ENCODE data around the gene DIP2C. TPM values are rescaled to one million over a fixed set of nuclear protein-coding genes. Genes with fewer than 3 reads are reported as not detected.
"Not testable (repeated sequence)": the region's sequence is repeated elsewhere in the genome, so short reads cannot be mapped to it uniquely, and the experiment has no call there.

Gene DIP2C
- total RNA-seq, 3 donors from 2014 or later: 17.1 to 48.2 (median 20.3) TPM

DNA sequence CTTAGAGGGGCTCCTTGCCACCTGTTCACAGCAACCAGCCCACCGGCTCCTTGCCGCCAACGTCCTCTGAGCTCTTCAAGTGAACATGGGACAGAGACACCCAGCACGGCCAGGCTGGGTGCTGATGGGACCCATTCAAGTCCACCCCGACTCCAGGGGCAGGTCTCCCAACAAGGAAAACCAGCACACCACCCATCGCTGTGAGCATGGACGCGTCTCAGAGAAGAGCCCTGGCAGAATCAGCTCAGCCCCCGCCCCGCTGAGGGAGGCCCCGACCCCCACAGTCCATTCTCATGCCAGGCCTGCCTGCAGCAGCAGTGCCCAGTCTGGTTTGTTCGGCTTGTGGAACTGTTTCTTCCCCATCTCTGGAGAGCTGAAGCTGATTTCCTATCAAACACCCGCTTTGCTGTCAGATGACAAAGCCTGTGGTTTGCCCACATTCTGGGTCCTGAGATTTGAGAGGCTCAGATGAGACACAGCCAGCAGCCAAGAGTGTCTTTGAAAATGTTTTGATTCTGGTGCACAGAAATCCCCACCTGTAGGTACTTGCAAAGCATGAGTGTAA, 337.6 kb downstream of the DIP2C start:
- TF ChIP-seq, protein P1, sequence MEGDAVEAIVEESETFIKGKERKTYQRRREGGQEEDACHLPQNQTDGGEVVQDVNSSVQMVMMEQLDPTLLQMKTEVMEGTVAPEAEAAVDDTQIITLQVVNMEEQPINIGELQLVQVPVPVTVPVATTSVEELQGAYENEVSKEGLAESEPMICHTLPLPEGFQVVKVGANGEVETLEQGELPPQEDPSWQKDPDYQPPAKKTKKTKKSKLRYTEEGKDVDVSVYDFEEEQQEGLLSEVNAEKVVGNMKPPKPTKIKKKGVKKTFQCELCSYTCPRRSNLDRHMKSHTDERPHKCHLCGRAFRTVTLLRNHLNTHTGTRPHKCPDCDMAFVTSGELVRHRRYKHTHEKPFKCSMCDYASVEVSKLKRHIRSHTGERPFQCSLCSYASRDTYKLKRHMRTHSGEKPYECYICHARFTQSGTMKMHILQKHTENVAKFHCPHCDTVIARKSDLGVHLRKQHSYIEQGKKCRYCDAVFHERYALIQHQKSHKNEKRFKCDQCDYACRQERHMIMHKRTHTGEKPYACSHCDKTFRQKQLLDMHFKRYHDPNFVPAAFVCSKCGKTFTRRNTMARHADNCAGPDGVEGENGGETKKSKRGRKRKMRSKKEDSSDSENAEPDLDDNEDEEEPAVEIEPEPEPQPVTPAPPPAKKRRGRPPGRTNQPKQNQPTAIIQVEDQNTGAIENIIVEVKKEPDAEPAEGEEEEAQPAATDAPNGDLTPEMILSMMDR (IDR thresholded peaks at IDR 0.05): no peak
- no peak for TF ChIP-seq POLR2AphosphoS5 (IDR thresholded peaks at IDR 0.05)
- no peak for TF ChIP-seq POLR2A (IDR thresholded peaks at IDR 0.05)
- Histone ChIP-seq H3K4me3 (no peak overlapping the region), H3K4me1 (no peaks in the 10 kb centered on the region), H3K27me3 (no peaks in the 10 kb centered on the region), H3K36me3 (peaks cover 4% of the 10 kb centered on the region), H3K27ac (no peak overlapping the region), H3K9me3 (no peaks in the 10 kb centered on the region)
- intact Hi-C loops (cut with DNase I; ENCODE audit: low total_unique reads): no loop called here
- DNase-seq (ENCODE audit: low spot score in 2 of 2): no peak

DNA sequence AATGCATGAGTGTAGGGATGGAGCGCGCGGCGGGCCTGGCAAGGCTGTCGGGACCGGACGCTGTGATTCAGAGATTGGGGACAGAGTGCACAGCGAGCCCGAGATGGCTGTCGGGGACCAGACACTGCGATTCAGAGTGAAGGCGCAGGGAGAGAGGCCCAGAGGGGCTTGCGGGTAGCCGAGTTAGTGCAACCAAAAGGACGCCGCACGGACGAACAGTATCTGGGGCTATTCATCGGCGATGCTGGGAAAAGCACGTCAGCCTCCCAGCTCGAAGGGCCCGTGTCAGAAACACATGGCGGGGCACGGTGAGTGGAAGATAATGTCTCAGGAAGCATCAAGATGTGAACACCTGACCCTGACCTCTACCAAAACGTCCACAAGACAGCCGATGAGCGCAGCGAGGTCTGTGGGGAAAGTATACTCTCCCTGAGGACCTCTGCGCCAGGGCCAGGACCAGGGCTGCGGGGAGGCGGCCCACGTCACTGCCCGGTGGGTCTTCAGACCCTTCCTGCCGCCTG, 338.4 kb downstream of the DIP2C start:
- Histone ChIP-seq H3K36me3 (peaks cover 4% of the 10 kb centered on the region), H3K4me1 (no peaks in the 10 kb centered on the region), H3K4me3 (no peak overlapping the region), H3K9me3 (no peaks in the 10 kb centered on the region), H3K27ac (no peak overlapping the region), H3K27me3 (no peaks in the 10 kb centered on the region)
- TF ChIP-seq POLR2A (IDR thresholded peaks at IDR 0.05): no peak
- no peak for TF ChIP-seq POLR2AphosphoS5 (IDR thresholded peaks at IDR 0.05)
- TF ChIP-seq, protein P1 (IDR thresholded peaks at IDR 0.05): no peak
- no peak for DNase-seq (ENCODE audit: low spot score in 2 of 2)
- intact Hi-C loops (cut with DNase I; ENCODE audit: low total_unique reads): no loop called here

DNA sequence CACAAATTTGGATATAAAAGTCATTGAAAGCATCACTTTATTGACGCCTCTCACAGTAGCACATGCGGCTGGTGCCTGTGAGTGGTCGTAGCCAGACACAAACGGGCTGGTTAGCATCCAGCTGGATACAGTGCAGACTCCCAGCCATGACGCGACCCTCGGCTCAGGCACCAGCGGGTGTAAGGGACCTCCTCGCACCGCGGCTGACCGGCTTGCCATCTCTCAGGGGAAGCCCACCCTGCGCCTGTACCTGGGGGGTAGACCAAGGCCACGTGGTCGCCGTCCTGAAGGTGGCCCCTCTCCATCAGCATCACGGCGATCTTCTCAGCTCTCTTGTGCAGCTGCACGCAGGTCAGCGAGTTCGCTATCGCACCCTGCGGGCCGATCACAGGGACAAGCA, 340.4 kb downstream of the DIP2C start:
- intact Hi-C loops (cut with DNase I; ENCODE audit: low total_unique reads): no loop called here
- Histone ChIP-seq H3K4me1 (no peaks in the 10 kb centered on the region), H3K27me3 (no peaks in the 10 kb centered on the region), H3K27ac (no peak overlapping the region), H3K4me3 (no peak overlapping the region), H3K36me3 (peaks cover 4% of the 10 kb centered on the region), H3K9me3 (no peaks in the 10 kb centered on the region)
- DNase-seq (ENCODE audit: low spot score in 2 of 2): no peak
- no peak for TF ChIP-seq POLR2A (IDR thresholded peaks at IDR 0.05)
- TF ChIP-seq, protein P1 (IDR thresholded peaks at IDR 0.05): no peak
- TF ChIP-seq POLR2AphosphoS5 (IDR thresholded peaks at IDR 0.05): no peak

DNA sequence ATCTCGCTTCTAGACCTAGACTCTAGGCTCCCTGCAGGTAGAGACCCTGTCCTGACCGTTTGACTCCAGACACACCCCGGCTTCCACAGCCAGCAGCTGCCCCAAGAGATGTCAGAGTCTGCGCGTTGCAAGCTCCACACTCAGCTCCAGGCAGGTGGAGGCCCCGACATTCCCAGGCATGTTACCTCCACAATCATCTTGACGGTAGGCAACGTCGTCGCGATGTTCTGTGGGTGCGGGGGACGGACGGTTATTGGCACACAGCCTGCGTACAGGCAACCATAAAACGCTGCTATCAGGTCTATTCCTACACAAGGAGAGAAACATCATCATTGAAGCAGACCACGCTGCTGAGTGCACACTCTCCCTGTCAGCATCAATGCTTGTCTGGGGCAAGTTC, 341.0 kb downstream of the DIP2C start:
- Histone ChIP-seq H3K27me3 (no peaks in the 10 kb centered on the region), H3K36me3 (peaks cover 4% of the 10 kb centered on the region), H3K27ac (no peak overlapping the region), H3K9me3 (no peaks in the 10 kb centered on the region), H3K4me1 (no peaks in the 10 kb centered on the region), H3K4me3 (no peak overlapping the region)
- TF ChIP-seq, protein P1 (IDR thresholded peaks at IDR 0.05): no peak
- TF ChIP-seq POLR2AphosphoS5 (IDR thresholded peaks at IDR 0.05) (no peak), POLR2A (IDR thresholded peaks at IDR 0.05) (no peak)
- DNase-seq (ENCODE audit: low spot score in 2 of 2): no peak
- intact Hi-C loops (cut with DNase I; ENCODE audit: low total_unique reads): no loop called here

DNA sequence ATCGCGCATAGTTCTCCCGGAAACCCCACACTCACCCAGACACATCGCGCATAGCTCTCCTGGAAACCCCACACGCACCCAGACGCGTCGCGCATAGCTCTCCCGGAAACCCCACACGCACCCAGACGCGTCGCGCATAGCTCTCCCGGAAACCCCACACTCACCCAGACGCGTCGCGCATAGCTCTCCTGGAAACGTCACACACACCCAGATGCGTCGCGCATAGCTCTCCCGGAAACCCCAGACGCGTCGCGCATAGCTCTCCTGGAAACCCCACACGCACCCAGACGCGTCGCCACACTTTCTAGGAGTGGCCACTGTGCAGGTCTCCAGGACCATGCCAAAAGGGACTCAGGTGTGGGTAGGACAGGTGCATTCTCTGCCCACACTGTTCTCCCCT, 341.7 kb downstream of the DIP2C start:
- H3K4me3 ChIP-seq; H3K4me1 ChIP-seq; H3K9me3 ChIP-seq; H3K36me3 ChIP-seq; H3K27me3 ChIP-seq; DNase-seq (ENCODE audit: low spot score in 2 of 2); intact Hi-C loops (cut with DNase I; ENCODE audit: low total_unique reads); H3K27ac ChIP-seq: not testable (repeated sequence)

DNA sequence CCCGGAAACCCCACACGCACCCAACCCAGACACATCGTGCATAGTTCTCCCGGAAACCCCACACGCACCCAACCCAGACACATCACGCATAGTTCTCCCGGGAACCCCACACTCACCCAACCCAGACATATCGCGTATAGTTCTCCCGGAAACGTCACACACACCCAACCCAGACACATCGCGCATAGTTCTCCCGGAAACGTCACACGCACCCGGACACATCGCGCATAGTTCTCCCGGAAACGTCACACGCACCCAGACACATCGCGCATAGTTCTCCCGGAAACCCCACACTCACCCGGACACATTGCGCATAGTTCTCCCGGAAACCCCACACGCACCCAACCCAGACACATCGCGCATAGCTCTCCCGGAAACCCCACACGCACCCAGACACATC, 342.3 kb downstream of the DIP2C start:
- intact Hi-C loops (cut with DNase I; ENCODE audit: low total_unique reads): not testable (repeated sequence)

More for the DNA sequence above, 342.3 kb downstream of the DIP2C start:
- H3K27me3 ChIP-seq; H3K9me3 ChIP-seq; H3K4me3 ChIP-seq; H3K36me3 ChIP-seq; DNase-seq (ENCODE audit: low spot score in 2 of 2); H3K4me1 ChIP-seq; H3K27ac ChIP-seq: not testable (repeated sequence)
